DND-41 (cell line): Measurements from ENCODE around the gene RGMB.
"Not testable (repeated sequence)": the region's sequence is repeated elsewhere in the genome, so short reads cannot be mapped to it uniquely, and the experiment has no call there.

Experiments
- ATAC-seq: fragments of 200-7000 bp; cut with Tn5 transposase; 3 replicates; pipeline ENCODE4 v1.9.1; 2021; ENCODE audit warnings: low read depth; ENCODE audit not compliant: insufficient read depth
- DNase-seq: peaks from one replicate; pipeline ENCODE4 v3.0.0-alpha.2; 2020
- H2AFZ ChIP-seq: 2 replicates; pipeline ENCODE4 v1.6.0; 2012; ENCODE audit warnings: low read depth, low read length
- H3K27ac ChIP-seq: 2 replicates; pipeline ENCODE4 v1.5.1; 2012; ENCODE audit warnings: low read length, inconsistent platforms
- H3K27me3 ChIP-seq: fragments of 200-600 bp; sonication (generic); 2 replicates; pipeline ENCODE4 v1.6.0; 2012; ENCODE audit warnings: low read length, mild to moderate bottlenecking, inconsistent platforms; ENCODE audit not compliant: insufficient read depth, poor library complexity
- H3K36me3 ChIP-seq: 2 replicates; pipeline ENCODE4 v1.5.1; 2012; ENCODE audit warnings: low read length, inconsistent platforms; ENCODE audit not compliant: insufficient read depth
- H3K4me1 ChIP-seq: 2 replicates; pipeline ENCODE4 v1.5.1; 2012; ENCODE audit warnings: mild to moderate bottlenecking, low read length; ENCODE audit not compliant: insufficient read depth
- H3K4me2 ChIP-seq: 2 replicates; pipeline ENCODE4 v1.6.0; 2012; ENCODE audit warnings: mild to moderate bottlenecking, moderate library complexity, low read length, inconsistent platforms; ENCODE audit not compliant: insufficient read depth
- H3K4me3 ChIP-seq, 2 experiments: fragments of 200-600 bp in 1 of 2; shearing (Covaris generic) in 1 of 2; 2 replicates each; pipeline ENCODE4 v1.5.1; 2012 to 2016; ENCODE audit warnings: inconsistent platforms in 2 of 2, low read length in 2 of 2, mild to moderate bottlenecking in 2 of 2, low read depth in 1 of 2, moderate library complexity in 1 of 2
- H3K79me2 ChIP-seq: 2 replicates; pipeline ENCODE4 v1.6.0; 2012; ENCODE audit warnings: low read length, inconsistent platforms; ENCODE audit not compliant: insufficient read depth
- H3K9ac ChIP-seq: 2 replicates; pipeline ENCODE4 v1.6.0; 2012; ENCODE audit warnings: low read depth, mild to moderate bottlenecking, inconsistent platforms, low read length, moderate library complexity
- H3K9me3 ChIP-seq: 2 replicates; pipeline ENCODE4 v1.5.1; 2012; ENCODE audit warnings: low read length, moderate library complexity, mild to moderate bottlenecking, inconsistent platforms; ENCODE audit not compliant: insufficient read depth, severe bottlenecking
- H4K20me1 ChIP-seq: 2 replicates; pipeline ENCODE4 v1.6.0; 2012; ENCODE audit warnings: low read length; ENCODE audit not compliant: insufficient read depth
- EZH2 ChIP-seq: IDR thresholded peaks from 3 replicates; pipeline ENCODE4 v1.6.1; 2012; ENCODE audit warnings: borderline replicate concordance, low read depth, mild to moderate bottlenecking, moderate library complexity, low read length, inconsistent platforms; ENCODE audit not compliant: severe bottlenecking
- TF ChIP-seq, protein P1 (sequence below): IDR thresholded peaks from 2 replicates; pipeline ENCODE4 v1.5.1; 2012; ENCODE audit warnings: borderline replicate concordance, low read length, moderate library complexity, mild to moderate bottlenecking; ENCODE audit not compliant: poor library complexity, severe bottlenecking; ENCODE audit errors: extremely low read depth

RGMB gene

DNA sequence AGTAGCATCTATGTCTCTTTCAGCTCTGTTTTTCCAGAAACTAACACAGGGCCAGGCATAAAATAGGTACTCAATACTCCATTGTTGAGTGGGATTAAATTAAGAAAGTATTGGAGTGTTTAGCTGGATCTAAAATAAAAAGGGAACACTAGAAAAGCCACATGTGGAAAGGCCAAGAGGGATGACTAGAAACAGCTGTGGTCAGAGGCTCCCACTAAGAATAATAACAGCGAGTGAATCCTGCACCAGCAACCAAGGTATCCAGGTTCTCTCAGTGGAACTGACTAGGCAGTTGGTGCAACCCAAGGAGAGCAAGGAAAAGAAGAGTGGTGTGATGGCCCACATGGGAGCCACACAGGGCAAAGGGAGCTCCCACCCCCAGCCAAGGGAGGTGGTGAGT is 31.5 kb upstream of the RGMB start:
- no peaks in the 10 kb centered on the region for H3K36me3 ChIP-seq
- no peaks in the 10 kb centered on the region for H4K20me1 ChIP-seq
- H3K27me3 ChIP-seq = peaks cover 2% of the 10 kb centered on the region
- peaks cover 4% of the 10 kb centered on the region for H3K9me3 ChIP-seq
- ATAC-seq (no peak), DNase-seq (no peak)
- H3K79me2 ChIP-seq = no peaks in the 10 kb centered on the region
- H3K4me2 ChIP-seq = no peak overlapping the region
- TF ChIP-seq, protein P1, sequence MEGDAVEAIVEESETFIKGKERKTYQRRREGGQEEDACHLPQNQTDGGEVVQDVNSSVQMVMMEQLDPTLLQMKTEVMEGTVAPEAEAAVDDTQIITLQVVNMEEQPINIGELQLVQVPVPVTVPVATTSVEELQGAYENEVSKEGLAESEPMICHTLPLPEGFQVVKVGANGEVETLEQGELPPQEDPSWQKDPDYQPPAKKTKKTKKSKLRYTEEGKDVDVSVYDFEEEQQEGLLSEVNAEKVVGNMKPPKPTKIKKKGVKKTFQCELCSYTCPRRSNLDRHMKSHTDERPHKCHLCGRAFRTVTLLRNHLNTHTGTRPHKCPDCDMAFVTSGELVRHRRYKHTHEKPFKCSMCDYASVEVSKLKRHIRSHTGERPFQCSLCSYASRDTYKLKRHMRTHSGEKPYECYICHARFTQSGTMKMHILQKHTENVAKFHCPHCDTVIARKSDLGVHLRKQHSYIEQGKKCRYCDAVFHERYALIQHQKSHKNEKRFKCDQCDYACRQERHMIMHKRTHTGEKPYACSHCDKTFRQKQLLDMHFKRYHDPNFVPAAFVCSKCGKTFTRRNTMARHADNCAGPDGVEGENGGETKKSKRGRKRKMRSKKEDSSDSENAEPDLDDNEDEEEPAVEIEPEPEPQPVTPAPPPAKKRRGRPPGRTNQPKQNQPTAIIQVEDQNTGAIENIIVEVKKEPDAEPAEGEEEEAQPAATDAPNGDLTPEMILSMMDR = no peak
- TF ChIP-seq EZH2 = no peak
- no peak overlapping the region for H3K27ac ChIP-seq
- no peak overlapping the region for H2AFZ ChIP-seq
- H3K9ac ChIP-seq = no peak overlapping the region
- H3K4me1 ChIP-seq = peaks cover 4% of the 10 kb centered on the region; the same call in 1 of the 2 replicates
- H3K4me3 ChIP-seq = no peak overlapping the region

DNA sequence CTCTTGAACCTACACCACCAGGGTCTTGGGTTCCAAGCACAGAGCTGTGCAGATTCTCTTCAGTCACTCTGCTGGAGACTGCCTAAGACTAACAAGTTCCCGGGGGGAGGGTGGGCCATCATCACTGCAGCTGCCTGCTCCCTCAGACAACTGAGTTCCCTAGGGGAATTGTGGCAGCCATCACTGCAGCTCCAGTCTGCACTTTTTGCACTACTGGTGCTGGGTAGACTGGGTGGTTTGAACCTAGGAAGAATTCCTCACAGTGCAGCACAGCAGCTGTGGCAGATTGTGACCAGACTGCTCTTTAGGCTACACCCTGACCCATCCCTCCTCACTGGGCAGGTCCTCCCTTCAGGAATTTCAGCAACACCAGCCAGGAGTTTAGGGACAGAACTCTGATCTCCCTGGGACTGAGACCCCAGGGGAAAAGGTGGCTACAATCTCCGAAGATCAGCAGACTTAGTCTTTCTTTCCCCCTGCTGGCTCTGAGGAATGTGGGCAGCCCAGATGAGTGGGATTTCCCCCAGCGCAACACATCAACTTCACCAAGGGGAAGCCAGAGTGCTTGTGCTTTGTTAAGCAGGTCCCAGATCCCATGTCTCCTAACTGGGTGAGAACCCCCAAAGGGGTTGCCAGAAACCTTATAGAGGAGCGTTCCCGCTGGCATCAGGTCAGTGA is 30.9 kb upstream of the RGMB start:
- no peak for DNase-seq
- no peak overlapping the region for H3K27ac ChIP-seq
- H3K36me3 ChIP-seq = no peaks in the 10 kb centered on the region
- H3K79me2 ChIP-seq = no peaks in the 10 kb centered on the region
- no peak overlapping the region; the same call in 1 of the 2 replicates for H2AFZ ChIP-seq
- ATAC-seq = peak; percentile 39; the same call in 2 of the 3 replicates
- H4K20me1 ChIP-seq = no peaks in the 10 kb centered on the region
- H3K4me3 ChIP-seq = no peak overlapping the region
- H3K27me3 ChIP-seq = peaks cover 2% of the 10 kb centered on the region
- TF ChIP-seq, protein P1 = no peak
- TF ChIP-seq EZH2 = no peak
- H3K4me1 ChIP-seq = peaks cover 4% of the 10 kb centered on the region; the same call in 1 of the 2 replicates
- H3K9me3 ChIP-seq = no peaks in the 10 kb centered on the region
- H3K9ac ChIP-seq = no peak overlapping the region
- H3K4me2 ChIP-seq = no peak overlapping the region

DNA sequence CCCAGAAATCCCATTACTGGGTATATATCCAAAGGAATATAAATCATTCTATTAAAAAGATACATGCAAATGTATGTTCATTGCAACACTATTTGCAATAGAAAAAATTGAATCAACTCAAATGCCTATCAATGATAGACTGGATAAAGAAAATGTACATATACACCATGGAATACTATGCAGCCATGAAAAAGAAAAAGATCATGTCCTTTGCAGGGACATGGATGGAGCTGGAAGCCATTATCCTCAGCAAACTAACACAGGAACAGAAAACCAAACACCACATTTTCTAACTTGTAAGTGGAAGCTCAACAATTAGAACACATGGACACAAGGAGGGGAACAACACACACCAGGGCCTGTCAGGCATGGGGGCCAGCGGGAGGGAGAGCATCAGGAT is 25.2 kb upstream of the RGMB start:
- ATAC-seq, H4K20me1 ChIP-seq, DNase-seq, H3K4me1 ChIP-seq, H3K4me3 ChIP-seq, H3K36me3 ChIP-seq, H3K4me2 ChIP-seq, H3K27me3 ChIP-seq, H2AFZ ChIP-seq, H3K9me3 ChIP-seq, H3K27ac ChIP-seq, H3K9ac ChIP-seq, H3K79me2 ChIP-seq: not testable (repeated sequence)

DNA sequence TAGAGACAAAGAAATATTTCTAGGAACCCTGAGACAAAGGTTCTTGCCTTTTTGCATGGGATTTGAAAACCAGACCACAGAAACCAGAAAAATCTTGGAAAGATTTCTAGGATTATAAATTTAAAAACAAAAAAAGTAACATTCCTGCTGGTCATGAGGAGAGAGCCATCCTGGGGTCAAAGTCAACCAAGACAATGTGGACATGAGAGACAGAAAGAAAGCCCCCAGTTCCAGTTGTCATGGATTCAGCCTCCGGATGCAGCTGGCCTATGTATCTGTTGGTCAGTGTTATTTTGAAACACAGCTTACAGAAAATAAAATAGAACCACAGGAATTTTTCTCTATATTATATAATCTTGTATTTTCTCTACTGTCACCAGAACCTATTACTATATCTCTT is 24.4 kb upstream of the RGMB start:
- Histone ChIP-seq H3K9ac (no peak overlapping the region), H3K27ac (no peak overlapping the region), H4K20me1 (no peaks in the 10 kb centered on the region), H2AFZ (no peak overlapping the region), H3K4me1 (no peaks in the 10 kb centered on the region), H3K9me3 (no peaks in the 10 kb centered on the region), H3K4me2 (no peak overlapping the region), H3K4me3 (no peak overlapping the region), H3K27me3 (no peaks in the 10 kb centered on the region), H3K79me2 (no peaks in the 10 kb centered on the region), H3K36me3 (no peaks in the 10 kb centered on the region)
- TF ChIP-seq, protein P1 = no peak
- no peak for TF ChIP-seq EZH2
- DNase-seq (no peak), ATAC-seq (no peak)
